BLaER1 treated with 17β-estradiol and CSF1 and Interleukin-3, amounts not matched to agents 10 nM and 100 nM (cell line): ENCODE data around the gene TADA2A.
"Not testable (repeated sequence)": the region's sequence is repeated elsewhere in the genome, so short reads cannot be mapped to it uniquely, and the experiment has no call there.

ENCODE experiments used
- H3K27ac ChIP-seq, 11 experiments: shearing (Covaris generic); formaldehyde crosslinking; 2 replicates each; pipeline ENCODE4 v1.8.1; 2022
- H3K27me3 ChIP-seq, 11 experiments: shearing (Covaris generic); formaldehyde crosslinking; 2 replicates each; pipeline ENCODE4 v1.8.1; 2022
- H3K36me3 ChIP-seq, 11 experiments: shearing (Covaris generic); formaldehyde crosslinking; 2 replicates each; pipeline ENCODE4 v1.8.1; 2022
- H3K4me1 ChIP-seq, 10 experiments: shearing (Covaris generic); formaldehyde crosslinking; 2 replicates each; pipeline ENCODE4 v1.8.1; 2022
- H3K4me2 ChIP-seq, 11 experiments: shearing (Covaris generic); formaldehyde crosslinking; 2 replicates each; pipeline ENCODE4 v1.8.1; 2022
- H3K4me3 ChIP-seq, 10 experiments: shearing (Covaris generic); formaldehyde crosslinking; 2 replicates each; pipeline ENCODE4 v1.8.1; 2022
- H3K9ac ChIP-seq, 11 experiments: shearing (Covaris generic); formaldehyde crosslinking; 2 replicates each; pipeline ENCODE4 v1.8.1; 2022
- H3K9me3 ChIP-seq, 11 experiments: shearing (Covaris generic); formaldehyde crosslinking; replicated peaks in 1 of 11; 2 replicates each; pipeline ENCODE4 v1.8.1; 2022
- H4K20me1 ChIP-seq, 11 experiments: shearing (Covaris generic); formaldehyde crosslinking; 2 replicates each; pipeline ENCODE4 v1.8.1; 2022
- Cebpa-rat ChIP-seq, 11 experiments: shearing (Covaris generic); IDR thresholded peaks; 2 replicates each; pipeline ENCODE4 v1.8.1; 2022

Gene TADA2A

GRCh38 chr17:37440424-37440823, 33.7 kb downstream of the TADA2A start:
- Histone ChIP-seq H3K9ac (no peak overlapping the region), H4K20me1 (peaks cover 0 to 26% (median 6%) of the 10 kb centered on the region in 11 experiments; a peak in 9 of 22 replicates), H3K4me2 (peak overlapping the region in 3 of 11 experiments; percentile 15 to 24 (median 21); a peak in 2 of 22 replicates), H3K36me3 (peaks cover 85 to 100% (median 93%) of the 10 kb centered on the region in 11 experiments), H3K4me1 (peaks cover 10 to 20% (median 12%) of the 10 kb centered on the region in 10 experiments), H3K27me3 (no peaks in the 10 kb centered on the region), H3K4me3 (no peak overlapping the region), H3K9me3 (no peaks in the 10 kb centered on the region), H3K27ac (no peak overlapping the region)
- TF ChIP-seq Cebpa-rat (IDR thresholded peaks at IDR 0.05): no peak

DNA sequence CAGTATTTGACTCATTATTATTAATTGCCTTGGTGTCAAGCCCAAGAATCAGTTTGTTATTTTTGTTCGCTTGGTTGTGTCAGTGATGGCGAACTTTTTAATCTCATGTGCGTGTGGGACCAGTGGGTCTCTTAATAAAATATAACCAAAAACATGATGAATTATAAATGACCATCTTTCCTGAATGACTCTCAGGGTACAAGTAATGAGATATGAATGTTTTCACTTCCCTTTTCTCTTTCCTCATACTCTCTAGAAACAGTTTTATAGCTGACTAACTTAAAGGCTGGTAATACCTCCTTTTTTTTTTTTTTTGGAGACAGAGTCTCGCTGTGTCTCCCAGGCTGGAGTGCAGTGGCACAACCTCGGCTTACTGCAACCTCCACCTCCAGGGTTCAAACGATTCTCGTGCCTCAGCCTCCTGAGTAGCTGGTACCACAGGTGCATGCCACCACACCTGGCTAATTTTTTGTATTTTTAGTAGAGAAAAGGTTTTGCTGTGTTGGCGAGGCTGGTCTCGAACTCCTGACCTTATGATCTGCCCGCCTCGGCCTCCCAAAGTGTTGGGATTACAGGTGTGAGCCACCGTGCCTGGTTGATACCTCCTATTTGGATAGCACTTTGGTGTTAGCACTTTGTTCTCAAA, 34.8 kb downstream of the TADA2A start:
- not testable (repeated sequence) for H3K27me3 ChIP-seq, H3K4me3 ChIP-seq, H3K9me3 ChIP-seq, H3K9ac ChIP-seq
- H3K27ac ChIP-seq: peak overlapping the region in 1 of 11 experiments; percentile 35; a peak in 2 of 22 replicates
- peaks cover 0 to 18% (median 6%) of the 10 kb centered on the region in 11 experiments; a peak in 9 of 22 replicates for H4K20me1 ChIP-seq
- peaks cover 76 to 100% (median 95%) of the 10 kb centered on the region in 11 experiments for H3K36me3 ChIP-seq
- peaks cover 10 to 20% (median 13%) of the 10 kb centered on the region in 10 experiments for H3K4me1 ChIP-seq
- peak overlapping the region in 7 of 11 experiments; percentile 11 to 61 (median 38); a peak in 9 of 22 replicates for H3K4me2 ChIP-seq

DNA sequence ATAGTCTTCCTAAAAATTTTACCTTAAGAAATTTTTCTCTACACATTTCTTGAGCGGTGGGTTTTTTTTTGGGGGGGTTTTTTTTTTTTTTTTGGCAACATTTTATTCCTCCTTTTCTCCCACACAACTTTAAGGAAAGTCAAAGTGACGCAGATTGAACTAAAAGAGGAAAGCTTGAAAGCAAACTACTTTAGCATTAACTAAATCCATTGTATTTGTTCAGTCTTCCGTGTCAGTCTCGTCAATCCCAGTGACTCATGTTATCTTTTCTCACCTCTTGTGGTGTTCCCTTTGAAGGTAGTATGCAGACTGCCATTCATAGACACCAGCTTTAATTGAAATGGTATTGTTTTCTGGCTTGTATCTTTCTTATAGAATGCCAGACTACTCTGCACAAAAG, 39.3 kb downstream of the TADA2A start:
- Histone ChIP-seq H3K27me3 (no peaks in the 10 kb centered on the region), H4K20me1 (peaks cover 0 to 11% (median 6%) of the 10 kb centered on the region in 11 experiments; a peak in 9 of 22 replicates), H3K4me3 (no peak overlapping the region), H3K27ac (no peak overlapping the region), H3K9me3 (no peaks in the 10 kb centered on the region), H3K4me2 (no peak overlapping the region), H3K4me1 (peaks cover 8 to 12% (median 9%) of the 10 kb centered on the region in 10 experiments), H3K9ac (no peak overlapping the region), H3K36me3 (peaks cover 80 to 100% (median 95%) of the 10 kb centered on the region in 11 experiments)
- no peak for TF ChIP-seq Cebpa-rat (IDR thresholded peaks at IDR 0.05)

DNA sequence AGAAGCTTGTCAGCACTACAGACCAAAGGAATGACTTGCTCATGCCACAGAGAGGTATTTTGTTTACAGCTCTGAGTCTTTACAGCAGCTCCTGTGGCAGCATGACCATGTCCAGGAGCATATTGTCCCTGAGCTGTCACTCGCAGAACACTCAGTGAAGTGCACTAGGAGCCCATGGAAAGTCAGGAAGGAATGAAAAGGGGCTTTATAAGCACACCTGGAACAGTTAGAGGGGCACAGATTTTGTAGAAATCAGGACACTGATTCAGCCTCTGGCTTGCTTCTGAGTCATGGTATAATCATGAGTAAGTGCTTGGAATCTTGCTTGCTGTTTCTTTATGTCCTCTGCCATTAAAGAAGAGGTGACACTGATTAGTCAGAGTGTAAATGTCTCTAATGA, 41.0 kb downstream of the TADA2A start:
- no peaks in the 10 kb centered on the region for H3K9me3 ChIP-seq
- H3K4me1 ChIP-seq: peaks cover 0 to 3% (median 0%) of the 10 kb centered on the region in 10 experiments; a peak in 1 of 20 replicates
- no peaks in the 10 kb centered on the region; a peak in 1 of 22 replicates for H4K20me1 ChIP-seq
- peaks cover 87 to 100% (median 94%) of the 10 kb centered on the region in 11 experiments for H3K36me3 ChIP-seq
- TF ChIP-seq Cebpa-rat (IDR thresholded peaks at IDR 0.05): no peak
- H3K9ac ChIP-seq: no peak overlapping the region
- H3K4me3 ChIP-seq: no peak overlapping the region
- no peaks in the 10 kb centered on the region for H3K27me3 ChIP-seq
- H3K4me2 ChIP-seq: no peak overlapping the region
- H3K27ac ChIP-seq: no peak overlapping the region

GRCh38 chr17:37450112-37450511, 43.4 kb downstream of the TADA2A start:
- H3K9me3 ChIP-seq: no peaks in the 10 kb centered on the region
- peaks cover 0 to 3% (median 0%) of the 10 kb centered on the region in 10 experiments; a peak in 1 of 20 replicates for H3K4me1 ChIP-seq
- H3K27ac ChIP-seq: no peak overlapping the region
- no peaks in the 10 kb centered on the region for H3K27me3 ChIP-seq
- H3K9ac ChIP-seq: no peak overlapping the region
- H3K36me3 ChIP-seq: peaks cover 71 to 100% (median 83%) of the 10 kb centered on the region in 11 experiments
- no peaks in the 10 kb centered on the region for H4K20me1 ChIP-seq
- TF ChIP-seq Cebpa-rat (IDR thresholded peaks at IDR 0.05): no peak
- H3K4me2 ChIP-seq: no peak overlapping the region
- no peak overlapping the region for H3K4me3 ChIP-seq

DNA sequence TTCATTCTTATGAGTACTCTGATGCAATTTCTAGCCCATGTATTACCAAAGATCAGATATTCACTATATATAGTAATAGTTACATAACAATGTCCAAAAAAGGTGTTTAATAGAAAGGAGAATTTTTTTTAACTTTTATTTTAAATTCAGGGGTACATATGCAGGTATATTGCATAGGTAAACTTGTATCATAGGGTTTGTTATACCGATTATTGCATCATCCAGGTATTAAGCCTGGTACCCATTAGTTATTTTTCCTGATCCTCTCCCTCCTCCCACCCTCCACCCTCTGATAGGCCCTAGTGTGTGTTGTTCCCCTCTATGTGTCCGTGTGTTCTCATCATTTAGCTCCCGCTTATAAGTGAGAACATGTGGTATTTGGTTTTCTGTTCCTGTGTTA, 51.1 kb downstream of the TADA2A start:
- peaks cover 45 to 100% (median 78%) of the 10 kb centered on the region in 11 experiments for H3K36me3 ChIP-seq
- not testable (repeated sequence) for H3K9ac ChIP-seq, H3K4me1 ChIP-seq, H3K27me3 ChIP-seq, H3K27ac ChIP-seq, H3K4me3 ChIP-seq, H3K9me3 ChIP-seq, H3K4me2 ChIP-seq, H4K20me1 ChIP-seq

- no peak for TF ChIP-seq Cebpa-rat (IDR thresholded peaks at IDR 0.05)
- Histone ChIP-seq H3K4me2 (no peak overlapping the region), H4K20me1 (no peaks in the 10 kb centered on the region; a peak in 1 of 22 replicates), H3K9ac (no peak overlapping the region), H3K9me3 (no peaks in the 10 kb centered on the region), H3K4me3 (no peak overlapping the region), H3K4me1 (no peaks in the 10 kb centered on the region), H3K27me3 (no peaks in the 10 kb centered on the region), H3K27ac (no peak overlapping the region), H3K36me3 (peaks cover 52 to 100% (median 78%) of the 10 kb centered on the region in 11 experiments)
Measured at GRCh38 chr17:37458805-37459204, 52.1 kb downstream of the TADA2A start.

GRCh38 chr17:37461668-37462067, 55.0 kb downstream of the TADA2A start:
- H3K27me3 ChIP-seq: no peaks in the 10 kb centered on the region

GRCh38 chr17:37462492-37462891, 55.8 kb downstream of the TADA2A start:
- Histone ChIP-seq H3K9me3 (no peaks in the 10 kb centered on the region), H3K36me3 (peaks cover 82 to 100% (median 89%) of the 10 kb centered on the region in 11 experiments), H3K27me3 (no peaks in the 10 kb centered on the region), H3K9ac (no peak overlapping the region), H4K20me1 (no peaks in the 10 kb centered on the region; a peak in 1 of 22 replicates), H3K4me2 (no peak overlapping the region), H3K27ac (no peak overlapping the region), H3K4me1 (no peaks in the 10 kb centered on the region), H3K4me3 (no peak overlapping the region)
- TF ChIP-seq Cebpa-rat (IDR thresholded peaks at IDR 0.05): no peak

More at GRCh38 chr17:37461668-37462067, 55.0 kb downstream of the TADA2A start:
- TF ChIP-seq Cebpa-rat (IDR thresholded peaks at IDR 0.05): no peak
- Histone ChIP-seq H3K9me3 (no peaks in the 10 kb centered on the region), H3K36me3 (peaks cover 76 to 100% (median 89%) of the 10 kb centered on the region in 11 experiments), H3K4me1 (no peaks in the 10 kb centered on the region), H3K27ac (no peak overlapping the region), H4K20me1 (no peaks in the 10 kb centered on the region; a peak in 1 of 22 replicates), H3K4me3 (no peak overlapping the region), H3K4me2 (no peak overlapping the region), H3K9ac (no peak overlapping the region)

- no peak overlapping the region for H3K4me2 ChIP-seq
- H3K4me1 ChIP-seq: no peaks in the 10 kb centered on the region
- no peaks in the 10 kb centered on the region for H3K27me3 ChIP-seq
- H3K27ac ChIP-seq: no peak overlapping the region
- H3K36me3 ChIP-seq: peaks cover 85 to 100% (median 92%) of the 10 kb centered on the region in 11 experiments
- H4K20me1 ChIP-seq: no peaks in the 10 kb centered on the region; a peak in 1 of 22 replicates
- TF ChIP-seq Cebpa-rat (IDR thresholded peaks at IDR 0.05): no peak
- H3K4me3 ChIP-seq: no peak overlapping the region
- H3K9me3 ChIP-seq: no peaks in the 10 kb centered on the region
- no peak overlapping the region for H3K9ac ChIP-seq
Measured at GRCh38 chr17:37463039-37463438, 56.4 kb downstream of the TADA2A start.
